IMR-90 (cell line): ENCODE data around the gene KDELR3. TPM values are rescaled to one million over a fixed set of nuclear protein-coding genes. Genes with fewer than 3 reads are reported as not detected.
A peak's percentile ranks its signal among the peaks of the same experiment; 100 is the strongest.

Experiments
- ATAC-seq: fragments of 200-7000 bp; cut with Tn5 transposase; 2 replicates; pipeline ENCODE4 v1.9.1; 2020; ENCODE audit warnings: low read depth, mild to moderate bottlenecking, moderate library complexity
- BruUV-seq: library from RNA; stranded (reverse); fragments of 400-500 nt; replicated peaks from 2 replicates; lab custom pipeline; 2021; lab: Mats Ljungman, UMichigan
- CTCF ChIA-PET: fragments of 300-600 bp; formaldehyde crosslinking; extraction: SDS; loops from one replicate; lab custom pipeline; 2021; ENCODE audit warnings: antibody characterized with exemption; lab: Yijun Ruan, JAX
- POLR2A ChIA-PET: fragments of 300-600 bp; sonication (Branson Sonifier 250); formaldehyde crosslinking; loops from one replicate; lab custom pipeline; 2022; ENCODE audit warnings: antibody characterized with exemption; ENCODE audit not compliant: unreplicated experiment; lab: Charles Lee
- DNase-seq: peaks from one replicate; pipeline ENCODE4 v3.0.0; 2013
- H2AFZ ChIP-seq: replicated peaks from 2 replicates; pipeline ENCODE3; 2013; ENCODE audit warnings: low read length, mild to moderate bottlenecking; ENCODE audit not compliant: poor library complexity
- H2AK5ac ChIP-seq: 2 replicates; pipeline ENCODE4 v1.6.1; 2013; ENCODE audit warnings: low read depth, low read length, inconsistent platforms
- H2AK9ac ChIP-seq: replicated peaks from 2 replicates; pipeline ENCODE3; 2013; ENCODE audit warnings: mild to moderate bottlenecking, low read depth, low read length, moderate library complexity; ENCODE audit not compliant: poor library complexity
- H2BK120ac ChIP-seq: 2 replicates; pipeline ENCODE4 v1.6.1; 2013; ENCODE audit warnings: low read depth, low read length, inconsistent platforms
- H2BK15ac ChIP-seq: 3 replicates; pipeline ENCODE4 v1.6.1; 2013; ENCODE audit warnings: low read depth, low read length, inconsistent platforms
- H2BK20ac ChIP-seq: 2 replicates; pipeline ENCODE4 v1.6.1; 2013; ENCODE audit warnings: low read depth, mild to moderate bottlenecking, inconsistent platforms, low read length, moderate library complexity
- H2BK5ac ChIP-seq: 2 replicates; pipeline ENCODE4 v1.6.1; 2013; ENCODE audit warnings: mild to moderate bottlenecking, low read depth, low read length, inconsistent platforms; ENCODE audit not compliant: poor library complexity, severe bottlenecking
- H3K14ac ChIP-seq: replicated peaks from 2 replicates; pipeline ENCODE4 v1.6.1; 2013; ENCODE audit warnings: low read depth, low read length, inconsistent platforms
- H3K18ac ChIP-seq: 2 replicates; pipeline ENCODE4 v1.6.1; 2013; ENCODE audit warnings: low read depth, low read length, control low read depth
- H3K23ac ChIP-seq: 2 replicates; pipeline ENCODE4 v1.6.1; 2013; ENCODE audit warnings: low read depth, low read length, inconsistent platforms
- H3K27ac ChIP-seq: 2 replicates; pipeline ENCODE4 v1.5.1; 2013; ENCODE audit warnings: mild to moderate bottlenecking, control low read depth, low read length; ENCODE audit not compliant: insufficient read depth
- H3K27me3 ChIP-seq: 2 replicates; pipeline ENCODE4 v1.6.1; 2013; ENCODE audit warnings: low read length; ENCODE audit not compliant: control insufficient read depth, insufficient read depth
- H3K36me3 ChIP-seq: 2 replicates; pipeline ENCODE4 v1.6.1; 2013; ENCODE audit warnings: low read length, mixed read lengths; ENCODE audit not compliant: control insufficient read depth, insufficient read depth
- H3K4ac ChIP-seq: 2 replicates; pipeline ENCODE4 v1.6.1; 2013; ENCODE audit warnings: low read depth, low read length, inconsistent platforms
- H3K4me1 ChIP-seq: 2 replicates; pipeline ENCODE4 v1.6.1; 2013; ENCODE audit warnings: low read length, mixed read lengths; ENCODE audit not compliant: control insufficient read depth, insufficient read depth
- H3K4me2 ChIP-seq: 2 replicates; pipeline ENCODE4 v1.6.1; 2013; ENCODE audit warnings: low read depth, mild to moderate bottlenecking, control low read depth, low read length, moderate library complexity
- H3K4me3 ChIP-seq: 2 replicates; pipeline ENCODE4 v1.5.1; 2013; ENCODE audit warnings: low read depth, mild to moderate bottlenecking, control low read depth, low read length, moderate library complexity; ENCODE audit not compliant: insufficient read depth
- H3K56ac ChIP-seq: 2 replicates; pipeline ENCODE4 v1.6.1; 2013; ENCODE audit warnings: low read length, inconsistent platforms; ENCODE audit not compliant: insufficient read depth; ENCODE audit errors: extremely low read depth
- H3K79me1 ChIP-seq, 2 experiments: 2 replicates each; pipeline ENCODE4 v1.6.1; 2013; ENCODE audit warnings: low read length in 2 of 2, inconsistent platforms in 1 of 2, low read depth in 1 of 2
- H3K9ac ChIP-seq: 2 replicates; pipeline ENCODE4 v1.6.1; 2013; ENCODE audit warnings: low read depth, low read length, control low read depth
- H3K9me1 ChIP-seq: 2 replicates; pipeline ENCODE4 v1.6.1; 2013; ENCODE audit warnings: low read length, inconsistent platforms; ENCODE audit not compliant: insufficient read depth
- H3K9me3 ChIP-seq: 2 replicates; pipeline ENCODE4 v1.6.1; 2013; ENCODE audit warnings: low read length; ENCODE audit not compliant: control insufficient read depth, insufficient read depth
- H4K20me1 ChIP-seq: 2 replicates; pipeline ENCODE4 v1.6.1; 2013; ENCODE audit warnings: low read length, inconsistent platforms; ENCODE audit not compliant: insufficient read depth
- H4K5ac ChIP-seq: 2 replicates; pipeline ENCODE4 v1.6.1; 2013; ENCODE audit warnings: mild to moderate bottlenecking, low read depth, low read length, control low read depth
- H4K8ac ChIP-seq, 2 experiments: 2 replicates each; pipeline ENCODE4 v1.6.1; 2013; ENCODE audit warnings: low read depth in 2 of 2, low read length in 2 of 2, control low read depth in 1 of 2, inconsistent platforms in 1 of 2
- H4K91ac ChIP-seq: 2 replicates; pipeline ENCODE4 v1.6.1; 2013; ENCODE audit warnings: low read depth, low read length, inconsistent platforms; ENCODE audit not compliant: insufficient read depth
- CHD1 ChIP-seq: IDR thresholded peaks from 2 replicates; pipeline ENCODE4 v1.6.1; 2012; ENCODE audit warnings: low read depth, low read length, improper control_type of control experiment
- CTCF ChIP-seq: conservative IDR thresholded peaks from 2 replicates; pipeline ENCODE4 v1.5.1; 2012; ENCODE audit warnings: mild to moderate bottlenecking, low read depth, low read length, improper control_type of control experiment
- NFE2L2 ChIP-seq: fragments of 150-350 bp; IDR thresholded peaks from 2 replicates; pipeline ENCODE4 v1.6.1; 2016; ENCODE audit warnings: low read depth, mild to moderate bottlenecking, low read length
- WGBS, 2 experiments: methylation state at CpG; one replicate each; pipeline versions ENCODE4 v1.1.5 to v1.1.7; 2013; ENCODE audit warnings: missing lambda C conversion rate in 2 of 2; ENCODE audit not compliant: insufficient read length in 1 of 2; ENCODE audit errors: extremely low coverage in 2 of 2; 5-methylcytosine and 5-hydroxymethylcytosine counted together
- dilution Hi-C: fragments of 300-500 bp; cut with HindIII; formaldehyde crosslinking; loops from one replicate; pipeline ENCODE4 v1.14.3; 2018; ENCODE audit warnings: low sequenced_read_pairs; ENCODE audit not compliant: unreplicated experiment
- in situ Hi-C: fragments of 300-500 bp; cut with MboI; formaldehyde crosslinking; loops from 3 replicates; pipeline ENCODE4 v1.14.3; 2019; ENCODE audit warnings: low sequenced_read_pairs, inconsistent platforms, mixed read lengths
- intact Hi-C: fragments of 100-400 bp; cut with micrococcal nuclease; formaldehyde crosslinking; loops from 2 replicates; pipeline ENCODE4 v1.10.0; 2022
- polyA plus RNA-seq, 3 experiments: library from polyadenylated mRNA; depleted of rRNA; stranded (reverse); fragments of >200 nt; gene quantifications; 2 replicates each; pipeline ENCODE4 v1.2.3, GENCODE V29; 2012; ENCODE audit warnings: low replicate concordance in 1 of 3
- total RNA-seq: library from RNA; depleted of rRNA; stranded (reverse); fragments of >200 nt; gene quantifications from 2 replicates; pipeline ENCODE4 v1.2.3, GENCODE V29; 2012

Gene KDELR3
- total and polyA plus RNA-seq, 2 of the 4 experiments (the other 2 are of a cell fraction), result 129 to 224 TPM

GRCh38 chr22:38442967-38443627 is 24.8 kb upstream of the KDELR3 start:
- Histone ChIP-seq H4K5ac (no peak overlapping the region), H2BK15ac (no peak overlapping the region), H4K20me1 (no peaks in the 10 kb centered on the region; the same call in 1 of the 2 replicates), H2BK5ac (no peak overlapping the region), H3K27me3 (peaks cover 50% of the 10 kb centered on the region), H3K9ac (no peak overlapping the region), H3K9me3 (no peaks in the 10 kb centered on the region), H3K18ac (no peak overlapping the region), H4K91ac (no peak overlapping the region), H3K4me2 (no peak overlapping the region), H3K14ac (no peak overlapping the region), H3K36me3 (no peaks in the 10 kb centered on the region), H4K8ac (no peak overlapping the region), H3K27ac (no peak overlapping the region), H2BK120ac (no peak overlapping the region), H3K23ac (no peak overlapping the region), H2AK5ac (no peak overlapping the region), H2AK9ac (no peak overlapping the region), H3K4ac (no peak overlapping the region), H3K79me1 (no peaks in the 10 kb centered on the region), H3K4me1 (no peaks in the 10 kb centered on the region), H3K4me3 (no peak overlapping the region), H3K9me1 (no peaks in the 10 kb centered on the region), H3K56ac (no peak overlapping the region), H2AFZ (peak overlapping the region; percentile 13), H2BK20ac (no peak overlapping the region)
- in situ Hi-C loops (no loop called here), intact Hi-C loops (no loop called here), dilution Hi-C loops (no loop called here)
- POLR2A ChIA-PET, result no interaction called here
- ATAC-seq, result no peak
- DNase-seq, result no peak
- no peak for TF ChIP-seq NFE2L2
- no peak for TF ChIP-seq CTCF
- no peak for TF ChIP-seq CHD1
- no TSS peak for BruUV-seq
- CTCF ChIA-PET, result no interaction called here
- 38% methylated on average over 5 of the region's 13 CpGs; no CpG with 5 or more reads in 1 of the 2 experiments for WGBS, 2 experiments
